Activated CD4-positive, alpha-beta T cell treated with anti-CD3 and anti-CD28 coated beads, Interleukin-10, Interleukin-2, amounts not matched to agents 100 ng/mL and 50 ng/mL, durations not matched to agents 16 hours and 8 hours (primary cell): Measurements from ENCODE around the gene RAB40AL.
A peak's percentile ranks its signal among the peaks of the same experiment; 100 is the strongest.
"Not testable (repeated sequence)": the region's sequence is repeated elsewhere in the genome, so short reads cannot be mapped to it uniquely, and the experiment has no call there.

Source experiments
- DNase-seq: peaks from one replicate; pipeline ENCODE4 v3.0.0-alpha.2; 2020

The RAB40AL gene, protein sequence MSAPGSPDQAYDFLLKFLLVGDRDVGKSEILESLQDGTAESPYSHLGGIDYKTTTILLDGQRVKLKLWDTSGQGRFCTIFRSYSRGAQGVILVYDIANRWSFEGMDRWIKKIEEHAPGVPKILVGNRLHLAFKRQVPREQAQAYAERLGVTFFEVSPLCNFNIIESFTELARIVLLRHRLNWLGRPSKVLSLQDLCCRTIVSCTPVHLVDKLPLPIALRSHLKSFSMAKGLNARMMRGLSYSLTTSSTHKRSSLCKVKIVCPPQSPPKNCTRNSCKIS

DNA sequence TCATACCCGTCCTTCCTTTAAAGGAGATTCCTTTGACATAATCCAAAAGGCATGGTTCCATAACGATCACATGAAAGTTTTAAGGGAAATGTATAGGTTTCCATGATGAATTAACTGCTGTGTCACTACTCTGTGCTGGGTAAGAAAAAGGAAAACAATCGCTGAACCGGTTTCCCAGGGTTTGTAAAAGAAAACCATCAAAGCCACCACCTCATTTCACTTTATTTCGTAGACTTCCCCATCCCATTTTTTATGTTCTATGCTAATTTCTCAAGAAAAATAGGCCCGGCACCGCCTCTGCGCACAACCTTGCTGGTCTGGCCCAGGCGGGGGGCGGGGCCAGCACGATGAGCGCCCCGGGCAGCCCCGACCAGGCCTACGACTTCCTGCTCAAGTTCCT is at the start of gene RAB40AL:
Gene RAB40AL, plus strand, starts transcription at position 301 of the 400 bp plus-strand sequence. Its CDS starts 47 bp downstream, at position 348.
- not testable (repeated sequence) for DNase-seq

DNA sequence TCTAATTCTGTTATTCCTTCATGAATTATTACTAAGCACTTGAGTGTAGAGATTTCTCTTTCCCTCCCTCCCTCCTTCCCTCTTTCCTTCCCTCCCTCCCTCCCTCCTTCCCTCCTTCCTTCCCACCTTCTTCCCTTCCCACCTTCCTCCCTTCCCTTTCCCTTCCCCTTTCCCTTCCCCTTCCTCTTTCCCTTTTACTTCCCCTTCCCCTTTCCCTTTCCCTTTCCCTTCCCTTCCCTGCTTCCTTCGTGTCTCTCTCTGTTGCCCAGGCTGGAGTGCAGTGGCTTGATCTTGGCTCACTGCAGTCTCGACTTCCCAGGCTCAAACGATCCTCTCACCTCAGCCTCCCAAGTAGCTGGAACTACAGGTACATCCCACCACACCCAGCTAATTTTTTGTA is 49.4 kb upstream of the RAB40AL start:
- no peak for DNase-seq

GRCh38 chrX:102892103-102892502 is 45.0 kb upstream of the RAB40AL start:
- no peak for DNase-seq

GRCh38 chrX:102899940-102900916 is 36.8 kb upstream of the RAB40AL start:
- DNase-seq: peak; percentile 75

DNA sequence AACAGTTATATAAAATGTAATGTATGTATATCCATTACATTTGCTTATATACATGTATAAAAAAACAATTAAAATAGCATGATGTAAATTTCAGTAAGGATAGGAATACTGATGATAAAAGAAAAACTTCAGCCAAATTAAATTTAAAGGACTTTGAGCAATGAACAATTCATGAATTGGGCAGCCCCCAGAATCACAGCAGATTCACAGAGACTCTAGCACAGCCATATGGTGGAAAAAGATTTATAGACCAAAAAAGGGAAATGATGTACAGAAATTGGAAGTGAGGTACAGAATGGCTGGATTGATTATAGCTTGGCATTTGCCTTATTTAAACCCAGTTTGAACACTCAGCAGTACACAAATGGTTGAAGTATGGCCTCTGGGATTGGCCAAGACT is 34.7 kb upstream of the RAB40AL start:
- no peak for DNase-seq

DNA sequence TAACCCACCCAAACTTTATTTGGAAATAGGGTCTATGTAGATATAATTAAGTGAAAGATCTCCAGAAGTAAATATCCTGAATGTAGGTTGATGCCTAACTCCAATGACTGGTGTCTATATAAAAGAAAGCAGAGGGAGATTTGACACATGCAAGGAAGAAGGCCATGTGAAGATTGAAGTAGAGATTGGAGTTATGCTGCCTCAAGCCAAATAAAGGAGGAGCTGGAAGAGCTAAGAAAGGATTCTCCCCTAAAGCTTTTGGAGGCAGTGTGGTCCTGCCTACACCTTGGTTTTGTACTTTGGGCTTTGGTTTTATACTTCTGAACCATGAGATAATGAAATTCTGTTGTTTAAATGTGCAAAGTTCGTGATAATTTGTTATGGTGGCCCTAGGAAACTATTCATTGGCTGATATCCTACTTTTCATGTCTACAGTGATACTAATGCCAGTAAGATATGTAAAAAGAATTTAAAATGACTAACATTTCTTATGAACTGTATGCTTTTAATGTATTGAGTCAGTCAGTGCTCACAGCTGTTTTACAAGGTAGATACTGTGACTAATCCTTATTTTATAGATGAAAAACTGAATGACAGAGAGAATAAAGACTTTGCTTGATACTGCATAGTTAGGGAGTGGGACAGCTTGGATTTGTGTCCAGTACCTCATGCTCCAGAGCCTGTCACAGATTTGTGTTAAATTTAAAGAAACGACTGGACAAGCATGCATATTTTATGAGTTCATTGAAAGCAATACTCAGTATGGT is 5.9 kb upstream of the RAB40AL start:
- no peak for DNase-seq

- DNase-seq: peak; percentile 52
Observed at GRCh38 chrX:102934624-102935023, 2.4 kb upstream of the RAB40AL start.

DNA sequence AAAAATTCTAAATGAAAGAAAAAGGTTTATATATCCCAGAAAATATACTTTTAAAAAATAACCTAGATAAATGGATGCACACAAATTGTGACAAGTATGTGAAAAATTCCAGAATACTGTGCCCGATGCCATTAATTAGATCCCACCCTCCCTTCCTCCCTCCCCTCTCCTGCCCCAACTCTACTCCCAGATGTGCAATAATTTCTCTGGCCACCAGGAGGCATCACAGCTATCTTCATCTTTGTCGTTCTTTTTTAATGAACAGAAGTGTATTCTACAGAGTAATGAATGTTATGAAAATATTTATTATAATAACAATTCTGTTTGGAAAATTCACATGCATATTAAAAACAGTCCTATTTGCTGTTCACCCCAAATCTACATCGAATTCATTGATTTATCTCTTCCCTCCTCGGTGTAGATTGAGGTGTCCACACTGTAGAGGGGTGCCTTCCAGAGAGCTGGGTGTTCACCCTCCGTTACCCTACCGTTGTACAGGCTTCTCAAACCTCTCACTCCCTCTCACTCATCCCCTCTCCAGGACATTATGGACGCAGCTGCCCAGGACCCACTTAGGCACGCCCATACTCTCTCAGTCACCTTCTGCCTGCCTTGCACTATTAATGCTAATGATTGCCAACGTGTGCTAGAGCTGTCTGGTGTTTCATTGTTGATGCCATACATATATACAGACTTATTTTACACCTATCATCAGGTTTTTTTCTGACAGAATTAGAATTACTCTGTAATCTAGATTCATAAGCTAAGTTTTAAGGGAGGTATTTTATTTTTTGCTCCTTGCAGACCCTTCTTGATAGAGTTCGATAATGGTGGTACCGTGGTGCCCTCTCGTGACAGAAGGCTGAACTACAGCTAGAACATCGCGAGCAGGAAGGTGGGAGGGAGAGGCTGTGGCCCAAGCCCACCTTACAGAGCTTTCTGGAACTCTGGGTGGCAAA is 14.1 kb downstream of the RAB40AL start:
- DNase-seq: peak; percentile 53

DNA sequence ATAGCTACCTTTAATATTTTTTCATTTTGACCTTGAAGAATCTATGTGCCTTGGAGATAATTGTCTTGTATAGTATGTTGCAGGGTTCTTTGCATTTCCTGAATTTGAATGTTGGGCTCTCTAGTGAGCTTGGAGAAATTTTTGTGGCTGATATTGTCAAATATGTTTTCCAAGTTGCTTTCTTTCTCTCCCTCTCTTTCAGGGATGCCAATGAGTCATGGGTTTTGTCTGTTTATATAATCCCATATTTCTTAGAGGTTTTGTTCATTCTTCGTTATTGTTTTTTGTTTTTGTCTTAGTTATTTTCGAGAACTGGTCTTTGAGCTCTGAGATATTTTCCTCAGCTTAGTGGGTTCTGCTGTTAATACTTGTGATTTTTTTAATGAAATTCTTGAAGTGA is 20.7 kb downstream of the RAB40AL start:
- DNase-seq: no peak

DNA sequence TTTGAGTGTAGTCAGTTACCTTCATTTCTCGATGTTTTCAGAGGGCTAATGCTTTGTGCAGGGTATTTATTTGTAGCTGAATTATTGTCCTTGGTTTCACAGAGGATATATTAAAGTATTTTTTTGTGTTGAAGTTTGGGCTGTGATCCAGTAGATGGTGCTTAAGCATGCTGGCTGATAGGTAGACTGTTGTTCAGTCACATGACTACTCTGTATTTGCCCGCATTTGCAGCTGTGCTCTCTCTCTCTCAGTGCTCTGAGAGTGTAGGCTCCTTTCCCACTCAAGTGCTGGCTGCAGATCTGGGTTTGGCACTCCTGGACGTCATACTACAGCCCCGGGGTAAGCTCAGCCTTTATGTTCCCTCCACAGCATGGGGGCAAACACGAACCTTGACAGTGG is 21.7 kb downstream of the RAB40AL start:
- DNase-seq: no peak

GRCh38 chrX:102959471-102959870 is 22.4 kb downstream of the RAB40AL start:
- DNase-seq: no peak

DNA sequence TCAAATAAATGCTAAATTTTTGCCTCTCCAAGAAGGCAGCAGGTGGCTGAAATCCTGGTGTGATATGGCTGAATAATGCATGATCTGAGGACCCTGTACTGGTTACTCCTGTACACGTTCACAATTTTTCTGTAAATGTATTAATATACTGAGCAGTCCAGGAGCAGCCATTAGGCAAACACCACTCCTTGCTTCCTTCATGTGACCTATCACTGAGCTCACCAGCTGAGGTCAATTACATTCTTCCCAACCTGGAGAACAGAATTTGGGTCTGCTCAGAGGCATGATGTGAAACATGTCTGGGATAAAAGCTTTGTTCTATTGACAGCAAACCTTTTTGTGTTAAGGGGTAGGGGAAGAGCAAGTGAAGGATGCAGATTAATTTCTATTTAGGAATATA is 26.9 kb downstream of the RAB40AL start:
- no peak for DNase-seq

DNA sequence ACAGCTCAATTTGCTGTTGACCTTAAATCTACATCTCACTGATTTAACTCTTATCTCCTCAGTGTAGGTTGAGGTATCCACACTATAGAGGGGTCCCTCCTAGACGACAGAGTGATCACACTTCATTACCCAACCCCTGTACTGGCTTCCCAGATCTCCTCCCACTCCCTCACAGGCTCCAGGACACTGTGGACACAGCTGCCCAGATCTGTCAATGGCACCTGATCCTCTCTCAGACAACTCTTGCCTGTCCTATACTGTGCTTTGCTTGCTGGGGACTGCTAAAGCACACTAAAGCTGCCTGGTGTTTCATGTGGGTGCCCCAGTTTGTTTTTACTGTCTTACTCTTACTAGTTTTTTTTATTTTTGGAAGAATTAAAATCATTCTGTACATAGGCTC is 27.9 kb downstream of the RAB40AL start:
- DNase-seq: no peak

DNA sequence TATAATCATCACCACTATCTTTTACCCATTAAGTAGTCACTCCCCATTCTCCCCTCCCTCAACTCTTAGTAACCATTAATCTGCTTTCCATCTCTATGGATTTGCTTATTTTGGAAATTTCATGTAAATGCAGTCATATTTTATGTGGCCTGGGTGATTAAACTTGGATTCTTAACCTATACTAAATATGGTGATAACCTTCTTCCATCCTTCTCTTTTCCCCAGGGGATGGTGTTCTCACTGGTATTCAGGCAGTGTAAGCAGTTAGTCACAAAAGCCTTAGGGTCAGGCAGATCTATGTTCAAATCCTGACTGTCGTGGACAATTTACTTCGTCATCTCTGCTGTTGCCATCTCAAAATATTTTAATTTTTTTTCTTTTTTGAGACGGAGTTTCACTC is 29.6 kb downstream of the RAB40AL start:
- no peak for DNase-seq

GRCh38 chrX:102968216-102968615 is 31.1 kb downstream of the RAB40AL start:
- DNase-seq: no peak

DNA sequence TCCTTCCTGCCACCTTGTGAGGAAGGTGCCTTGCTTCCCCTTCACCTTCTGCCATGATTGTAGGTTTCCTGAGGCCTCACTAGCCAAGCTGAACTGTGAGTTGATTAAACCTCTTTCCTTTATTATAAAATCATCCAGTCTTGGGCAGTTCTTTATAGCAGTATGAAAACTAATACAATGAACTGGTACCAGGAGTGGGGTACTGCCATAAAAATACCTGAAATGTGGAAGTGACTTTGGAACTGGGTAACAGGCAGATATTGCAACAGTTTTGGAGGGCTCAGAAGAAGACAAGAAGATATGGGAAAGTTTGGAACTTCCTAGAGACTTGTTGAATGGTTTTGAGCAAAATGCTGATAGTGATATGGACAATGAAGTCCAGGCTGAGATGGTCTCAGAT is 34.5 kb downstream of the RAB40AL start:
- not testable (repeated sequence) for DNase-seq

DNA sequence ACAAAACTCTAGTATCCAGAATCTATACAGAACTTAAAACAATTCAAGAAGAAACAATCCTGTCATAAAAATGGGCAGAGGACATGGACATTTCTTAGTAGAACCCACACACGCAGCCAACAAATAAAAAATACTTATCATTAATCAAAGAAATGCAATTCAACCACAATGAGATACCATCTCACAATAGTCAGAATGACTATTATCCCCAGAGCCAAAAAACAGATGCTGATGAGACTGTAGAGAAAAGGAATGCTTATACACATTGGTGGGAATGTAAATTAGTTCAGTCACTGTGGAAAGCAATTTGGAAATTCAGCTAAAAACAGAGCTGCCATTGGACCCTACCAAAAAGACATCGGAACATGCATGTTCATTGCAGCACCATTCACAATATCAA is 37.9 kb downstream of the RAB40AL start:
- DNase-seq: no peak

- no peak for DNase-seq
Observed at GRCh38 chrX:102976286-102976685, 39.2 kb downstream of the RAB40AL start.

DNA sequence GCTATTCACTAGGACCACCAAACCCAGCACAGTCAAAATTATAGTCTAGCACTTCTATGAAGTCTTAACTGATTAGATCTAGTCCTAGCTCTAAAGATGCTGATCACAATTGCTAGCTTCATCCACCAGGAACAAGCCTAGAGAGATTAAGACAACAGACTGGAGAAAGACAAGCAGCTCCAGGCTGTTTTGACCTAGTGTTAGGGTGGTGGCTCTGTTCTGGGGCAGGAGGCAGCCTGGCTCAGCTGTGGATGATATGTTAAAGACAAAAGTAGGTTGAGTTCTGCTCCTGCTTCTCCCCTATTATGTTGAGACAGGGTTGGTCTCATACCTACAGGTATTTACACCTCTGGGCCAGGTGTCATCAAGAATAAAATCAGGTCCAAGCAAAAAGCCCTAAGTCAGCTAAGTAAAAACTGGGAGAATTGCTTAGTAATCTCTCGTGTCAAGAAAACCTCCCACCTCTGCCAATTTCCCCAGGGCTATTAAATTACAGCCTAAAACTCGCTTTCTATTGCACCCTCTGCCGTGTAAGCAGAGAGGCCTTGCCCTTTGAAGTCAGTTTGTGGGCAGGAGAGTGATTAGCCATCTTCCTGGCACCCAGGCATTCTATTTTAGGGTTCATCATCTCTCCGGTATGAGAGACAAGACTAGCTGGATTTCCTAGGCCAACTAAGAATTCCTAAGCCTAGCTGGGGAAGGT is 39.9 kb downstream of the RAB40AL start:
- DNase-seq: no peak

DNA sequence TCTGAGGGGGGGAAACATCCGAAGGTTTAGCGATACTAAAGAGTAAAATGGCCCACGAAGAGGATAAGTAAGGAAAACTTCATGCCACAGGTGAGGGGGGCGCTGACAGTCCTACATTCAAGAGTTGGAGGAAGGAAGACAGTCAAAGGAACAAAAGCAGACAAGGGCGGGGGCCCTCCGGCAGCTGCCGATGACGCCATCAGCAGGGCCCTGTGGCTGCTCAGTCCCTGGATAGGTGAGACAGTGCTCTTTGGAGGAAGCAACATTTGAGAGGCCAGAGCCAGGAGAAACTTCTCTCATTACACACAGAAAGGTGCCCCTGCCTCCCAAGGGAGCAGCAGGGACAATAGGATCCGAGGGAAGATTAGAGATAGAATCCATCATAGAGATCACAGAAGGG is 41.5 kb downstream of the RAB40AL start:
- no peak for DNase-seq

- no peak for DNase-seq
Observed at GRCh38 chrX:102979536-102979935, 42.5 kb downstream of the RAB40AL start.
